GM23248 (cell line): Measurements from ENCODE around the gene ATP2C1. TPM values are rescaled to one million over a fixed set of nuclear protein-coding genes. Genes with fewer than 3 reads are reported as not detected.
A peak's percentile ranks its signal among the peaks of the same experiment; 100 is the strongest.

ENCODE experiments used
- DNase-seq: peaks from one replicate; pipeline ENCODE4 v3.0.0-alpha.2; 2015
- H2AFZ ChIP-seq: fragments of 200-600 bp; sonication (generic); 2 replicates; pipeline ENCODE4 v1.6.1; 2016; ENCODE audit warnings: antibody characterized with exemption
- H3F3A ChIP-seq: fragments of 200-600 bp; sonication (generic); 2 replicates; pipeline ENCODE4 v1.6.1; 2016; ENCODE audit warnings: mild to moderate bottlenecking, antibody characterized with exemption, mixed run types; ENCODE audit not compliant: insufficient read depth
- H3K27ac ChIP-seq: fragments of 200-600 bp; sonication (generic); 2 replicates; pipeline ENCODE4 v1.5.1; 2016; ENCODE audit warnings: mild to moderate bottlenecking
- H3K27me3 ChIP-seq: fragments of 200-600 bp; sonication (generic); replicated peaks from 2 replicates; pipeline ENCODE4 v1.6.1; 2016; ENCODE audit warnings: mild to moderate bottlenecking; ENCODE audit not compliant: insufficient read depth
- H3K36me3 ChIP-seq: fragments of 200-600 bp; sonication (generic); 2 replicates; pipeline ENCODE4 v1.6.1; 2016; ENCODE audit warnings: low read depth, mild to moderate bottlenecking
- H3K4me1 ChIP-seq: fragments of 200-600 bp; sonication (generic); 2 replicates; pipeline ENCODE4 v1.6.1; 2016; ENCODE audit warnings: mild to moderate bottlenecking; ENCODE audit not compliant: insufficient read depth
- H3K4me2 ChIP-seq: fragments of 200-600 bp; sonication (generic); one replicate; pipeline ENCODE4 v1.6.1; 2016; ENCODE audit warnings: mild to moderate bottlenecking; ENCODE audit not compliant: unreplicated experiment
- H3K4me3 ChIP-seq: fragments of 200-600 bp; sonication (generic); 2 replicates; pipeline ENCODE4 v1.5.1; 2016; ENCODE audit warnings: mild to moderate bottlenecking
- H3K79me2 ChIP-seq: fragments of 200-600 bp; sonication (generic); 2 replicates; pipeline ENCODE4 v1.6.1; 2016; ENCODE audit warnings: mild to moderate bottlenecking; ENCODE audit not compliant: insufficient read depth
- H3K9ac ChIP-seq: fragments of 200-600 bp; sonication (generic); 2 replicates; pipeline ENCODE4 v1.6.1; 2016; ENCODE audit warnings: mild to moderate bottlenecking
- H3K9me2 ChIP-seq: fragments of 200-600 bp; sonication (generic); 2 replicates; pipeline ENCODE4 v1.6.1; 2016; ENCODE audit warnings: mixed run types, mild to moderate bottlenecking, moderate library complexity; ENCODE audit not compliant: insufficient read depth
- H3K9me3 ChIP-seq: fragments of 200-600 bp; sonication (generic); one replicate; pipeline ENCODE4 v1.6.1; 2017; ENCODE audit warnings: low read depth
- H4K20me1 ChIP-seq: fragments of 200-600 bp; sonication (generic); 2 replicates; pipeline ENCODE4 v1.6.0; 2016; ENCODE audit not compliant: insufficient read depth
- EZH2 ChIP-seq: fragments of 200-600 bp; sonication (generic); IDR thresholded peaks from 2 replicates; pipeline ENCODE4 v1.6.1; 2018; ENCODE audit warnings: antibody characterized with exemption, mild to moderate bottlenecking; ENCODE audit not compliant: insufficient read depth, poor library complexity, severe bottlenecking
- EZH2phosphoT487 ChIP-seq: fragments of 200-600 bp; sonication (generic); IDR thresholded peaks from 2 replicates; pipeline ENCODE4 v1.6.1; 2018; ENCODE audit warnings: antibody characterized with exemption, moderate library complexity, mild to moderate bottlenecking, low read depth; ENCODE audit not compliant: insufficient read depth
- WGBS, 2 experiments: methylation state at CpG; one replicate each; pipeline ENCODE4 v1.1.6; 2015 to 2017; ENCODE audit warnings: low lambda C conversion rate in 2 of 2, low coverage in 1 of 2; ENCODE audit errors: missing lambda C conversion rate in 2 of 2; 5-methylcytosine and 5-hydroxymethylcytosine counted together
- in situ Hi-C: fragments of 300-500 bp; cut with MboI; formaldehyde crosslinking; loops from 2 replicates; pipeline ENCODE4 v1.15.0; 2020
- polyA plus RNA-seq: library from polyadenylated mRNA; unstranded; fragments of >200 nt; fragmentation: Nextera tagmentation; extraction: Ambion mirVana; gene quantifications from 2 replicates; pipeline ENCODE4 v1.2.1, GENCODE V29; 2016
- total RNA-seq: library from RNA; depleted of rRNA; stranded (reverse); fragments of >200 nt; shearing (Covaris generic); gene quantifications from 2 replicates; pipeline ENCODE4 v1.2.3, GENCODE V29; 2014

ATP2C1 gene
- total and polyA plus RNA-seq, 2 experiments from 2014 or later, result 73.6 to 74.7 TPM

DNA sequence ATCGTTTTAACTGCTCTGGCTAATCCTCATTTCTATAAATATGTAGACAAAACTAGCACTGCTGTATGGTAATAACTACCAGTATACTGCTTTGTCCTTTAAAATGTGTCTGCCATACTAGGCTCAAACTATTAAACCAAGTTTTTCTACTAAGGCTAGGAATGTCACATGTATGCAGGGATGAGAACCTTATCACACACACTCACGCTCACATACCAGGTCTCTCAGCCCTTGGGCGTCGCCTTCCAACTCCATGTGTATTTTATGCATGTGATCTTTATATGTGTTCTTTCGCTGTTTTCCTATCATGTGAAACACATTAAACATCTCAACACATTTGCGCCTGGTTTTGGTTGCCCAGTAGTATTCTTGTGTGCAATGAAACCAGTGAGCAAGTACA, 32.6 kb downstream of the ATP2C1 start:
- WGBS, 2 experiments, result 83% methylated on average over 6 of the region's 6 CpGs
- Histone ChIP-seq H4K20me1 (no peaks in the 10 kb centered on the region), H3K9me2 (no peaks in the 10 kb centered on the region), H3K79me2 (peaks cover 100% of the 10 kb centered on the region), H2AFZ (no peak overlapping the region), H3K9me3 (no peaks in the 10 kb centered on the region), H3K4me3 (no peak overlapping the region), H3K27ac (peak overlapping the region; percentile 76), H3K9ac (no peak overlapping the region; the same call in 1 of the 2 replicates), H3K27me3 (no peaks in the 10 kb centered on the region), H3K4me1 (peaks cover 25% of the 10 kb centered on the region), H3K36me3 (0 out of 2 replicates have a peak, but pooled peaks cover 7% of the 10 kb centered on the region), H3K4me2 (no peak overlapping the region), H3F3A (peaks cover 18% of the 10 kb centered on the region; the same call in 1 of the 2 replicates)
- no peak for DNase-seq
- in situ Hi-C loops, result no loop called here
- TF ChIP-seq EZH2phosphoT487, result no peak
- no peak for TF ChIP-seq EZH2

DNA sequence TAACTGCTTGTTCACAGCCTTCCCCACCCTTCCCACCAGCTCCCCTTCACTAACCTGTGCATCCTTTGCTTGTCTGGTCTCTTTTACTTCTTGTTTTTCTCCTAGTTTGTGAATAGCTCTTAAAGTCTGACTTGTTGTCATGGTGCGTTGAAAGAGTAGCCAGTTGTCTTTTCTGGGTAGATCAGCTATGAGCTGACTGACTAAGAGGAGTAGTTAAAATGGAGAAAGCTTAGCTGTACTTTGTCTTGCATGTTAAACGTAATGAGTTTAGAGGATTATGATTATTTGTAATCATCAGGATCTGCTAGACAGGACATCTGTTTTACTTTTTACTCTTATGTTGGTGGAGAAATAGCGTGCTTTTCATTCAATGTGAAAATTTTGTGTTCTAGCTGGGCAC, 35.9 kb downstream of the ATP2C1 start:
- H3K9me2 ChIP-seq, result no peaks in the 10 kb centered on the region
- H3K4me3 ChIP-seq, result peak overlapping the region; percentile 36
- in situ Hi-C loops, result no loop called here
- H3K4me2 ChIP-seq, result peak overlapping the region; percentile 62
- peaks cover 38% of the 10 kb centered on the region for H3K4me1 ChIP-seq
- H3K27ac ChIP-seq, result peak overlapping the region; percentile 53
- no peaks in the 10 kb centered on the region for H3K27me3 ChIP-seq
- peak overlapping the region; percentile 68 for H2AFZ ChIP-seq
- H3K9me3 ChIP-seq, result no peaks in the 10 kb centered on the region
- H3F3A ChIP-seq, result peaks cover 31% of the 10 kb centered on the region; the same call in 1 of the 2 replicates
- 28 to 30% methylated on average over 3 of the region's 3 CpGs for WGBS, 2 experiments
- no peaks in the 10 kb centered on the region for H4K20me1 ChIP-seq
- H3K36me3 ChIP-seq, result 0 out of 2 replicates have a peak, but pooled peaks cover 9% of the 10 kb centered on the region
- peak; percentile 36 for DNase-seq
- H3K79me2 ChIP-seq, result peaks cover 92% of the 10 kb centered on the region
- peak overlapping the region; percentile 52 for H3K9ac ChIP-seq
- no peak for TF ChIP-seq EZH2phosphoT487
- TF ChIP-seq EZH2, result no peak

DNA sequence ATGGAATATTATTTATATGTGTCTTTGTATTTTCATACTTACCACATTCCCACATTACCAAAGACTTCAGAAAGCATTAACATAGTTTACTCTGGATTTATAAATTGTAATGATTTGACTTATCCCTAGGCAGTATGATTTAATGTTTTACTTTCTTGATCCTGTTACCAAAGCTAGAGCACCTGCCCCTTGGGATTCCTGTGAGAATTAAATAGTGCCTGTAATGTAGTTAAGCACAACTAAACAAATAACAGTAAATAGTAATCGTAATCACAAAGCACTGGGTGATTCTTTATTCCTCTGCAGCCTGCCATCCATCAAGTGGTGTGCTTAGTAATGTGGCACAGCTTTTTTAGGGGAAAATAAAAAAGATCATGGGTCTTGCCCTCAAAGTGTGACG, 39.1 kb downstream of the ATP2C1 start:
- H3K9me3 ChIP-seq, result no peaks in the 10 kb centered on the region
- H4K20me1 ChIP-seq, result no peaks in the 10 kb centered on the region
- DNase-seq, result no peak
- WGBS, 2 experiments, result 93 to 95% methylated on average over 2 of the region's 2 CpGs
- in situ Hi-C loops, result no loop called here
- H3K4me3 ChIP-seq, result no peak overlapping the region
- peaks cover 67% of the 10 kb centered on the region for H3K79me2 ChIP-seq
- H3F3A ChIP-seq, result peaks cover 27% of the 10 kb centered on the region
- H3K9ac ChIP-seq, result no peak overlapping the region
- TF ChIP-seq EZH2 (no peak), EZH2phosphoT487 (no peak)
- H3K4me2 ChIP-seq, result no peak overlapping the region
- H3K9me2 ChIP-seq, result no peaks in the 10 kb centered on the region
- no peaks in the 10 kb centered on the region for H3K27me3 ChIP-seq
- H3K36me3 ChIP-seq, result 0 out of 2 replicates have a peak, but pooled peaks cover 12% of the 10 kb centered on the region
- H3K27ac ChIP-seq, result no peak overlapping the region
- H3K4me1 ChIP-seq, result peaks cover 40% of the 10 kb centered on the region
- H2AFZ ChIP-seq, result no peak overlapping the region

DNA sequence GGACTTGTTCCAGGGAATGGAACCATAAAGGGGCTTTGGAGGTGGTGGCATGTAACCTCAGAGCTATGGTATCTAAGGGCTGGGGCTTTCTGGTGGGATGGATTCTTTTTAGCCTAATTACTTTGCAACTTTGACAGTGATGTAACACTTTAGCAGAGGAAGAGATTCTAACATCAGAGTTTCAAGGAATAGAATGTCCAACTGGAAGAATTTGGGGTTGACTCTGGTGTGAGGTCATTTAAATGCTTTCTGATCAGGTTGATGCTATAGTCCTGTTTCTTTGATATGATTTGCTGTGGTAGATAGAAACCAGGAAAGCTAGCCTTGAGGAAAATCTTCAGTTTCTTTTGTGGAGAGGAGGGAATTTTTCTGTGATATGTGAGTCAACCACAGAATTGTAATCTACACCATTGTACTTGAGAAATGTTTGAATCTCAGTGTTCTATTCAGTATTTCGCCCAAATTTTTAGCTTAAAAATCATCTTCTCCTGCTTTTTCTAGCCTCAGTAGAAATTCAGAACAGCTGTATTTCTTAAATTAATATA, 40.0 kb downstream of the ATP2C1 start:
- Histone ChIP-seq H3K4me3 (no peak overlapping the region), H3K9me3 (no peaks in the 10 kb centered on the region), H3K4me1 (peaks cover 40% of the 10 kb centered on the region), H3K9ac (no peak overlapping the region), H3K27me3 (no peaks in the 10 kb centered on the region), H3K9me2 (no peaks in the 10 kb centered on the region), H3K27ac (peak overlapping the region; percentile 1; the same call in 1 of the 2 replicates), H3K36me3 (0 out of 2 replicates have a peak, but pooled peaks cover 12% of the 10 kb centered on the region), H3F3A (peaks cover 24% of the 10 kb centered on the region), H4K20me1 (no peaks in the 10 kb centered on the region), H2AFZ (no peak overlapping the region), H3K4me2 (peak overlapping the region; percentile 25), H3K79me2 (peaks cover 64% of the 10 kb centered on the region)
- 45 to 59% methylated on average over 1 of the region's 1 CpG for WGBS, 2 experiments
- peak; percentile 19 for DNase-seq
- in situ Hi-C loops, result no loop called here
- TF ChIP-seq EZH2 (no peak), EZH2phosphoT487 (no peak)
